Bronchial epithelial cell (primary cell): ENCODE measurements around the gene EMP3. TPM values are rescaled to one million over a fixed set of nuclear protein-coding genes. Genes with fewer than 3 reads are reported as not detected.

Experiments used
- DNase-seq: peaks from one replicate; pipeline ENCODE4 v3.0.0-alpha.2; 2010; ENCODE audit warnings: low read depth
- FAIRE-seq: peaks from 2 replicates; lab custom pipeline; 2011; peaks lifted over from hg19 to GRCh38; lab: Jason Lieb, UNC
- H3K27me3 ChIP-seq: 2 replicates; pipeline ENCODE4 v1.5.1; 2011; ENCODE audit warnings: low read length; ENCODE audit not compliant: control insufficient read depth, insufficient read depth
- H3K36me3 ChIP-seq: 2 replicates; pipeline ENCODE4 v1.5.1; 2011; ENCODE audit warnings: low read length; ENCODE audit not compliant: control insufficient read depth, insufficient read depth
- H3K4me3 ChIP-seq: 2 replicates; pipeline ENCODE4 v1.5.1; 2011; ENCODE audit warnings: mild to moderate bottlenecking, low read depth, low read length, control low read depth
- total RNA-seq: library from RNA; depleted of rRNA; stranded (reverse); fragments of >200 nt; gene quantifications from 2 replicates; pipeline ENCODE4 v1.2.1, GENCODE V29; 2014
- TF ChIP-seq, protein P1 (sequence below): IDR thresholded peaks from 2 replicates; pipeline ENCODE4 v1.5.1; 2011; ENCODE audit warnings: mild to moderate bottlenecking, moderate library complexity, low read length, control low read depth, inconsistent platforms; ENCODE audit not compliant: insufficient read depth, severe bottlenecking

Gene EMP3
- total RNA-seq = 2.8 and 9.0 TPM in 2 replicates

GRCh38 chr19:48325265-48325910 lies at the start of gene EMP3:
EMP3 (plus strand) TSS chr19:48325552; CDS start chr19:48326845, 1,293 bp downstream.
- DNase-seq = peak; percentile 62
- H3K4me3 ChIP-seq = peak within 1 kb of the TSS; percentile 25
- no peaks in the 10 kb centered on the region for H3K36me3 ChIP-seq
- no peaks in the 10 kb centered on the region for H3K27me3 ChIP-seq
- no peak for FAIRE-seq
- TF ChIP-seq, protein P1, sequence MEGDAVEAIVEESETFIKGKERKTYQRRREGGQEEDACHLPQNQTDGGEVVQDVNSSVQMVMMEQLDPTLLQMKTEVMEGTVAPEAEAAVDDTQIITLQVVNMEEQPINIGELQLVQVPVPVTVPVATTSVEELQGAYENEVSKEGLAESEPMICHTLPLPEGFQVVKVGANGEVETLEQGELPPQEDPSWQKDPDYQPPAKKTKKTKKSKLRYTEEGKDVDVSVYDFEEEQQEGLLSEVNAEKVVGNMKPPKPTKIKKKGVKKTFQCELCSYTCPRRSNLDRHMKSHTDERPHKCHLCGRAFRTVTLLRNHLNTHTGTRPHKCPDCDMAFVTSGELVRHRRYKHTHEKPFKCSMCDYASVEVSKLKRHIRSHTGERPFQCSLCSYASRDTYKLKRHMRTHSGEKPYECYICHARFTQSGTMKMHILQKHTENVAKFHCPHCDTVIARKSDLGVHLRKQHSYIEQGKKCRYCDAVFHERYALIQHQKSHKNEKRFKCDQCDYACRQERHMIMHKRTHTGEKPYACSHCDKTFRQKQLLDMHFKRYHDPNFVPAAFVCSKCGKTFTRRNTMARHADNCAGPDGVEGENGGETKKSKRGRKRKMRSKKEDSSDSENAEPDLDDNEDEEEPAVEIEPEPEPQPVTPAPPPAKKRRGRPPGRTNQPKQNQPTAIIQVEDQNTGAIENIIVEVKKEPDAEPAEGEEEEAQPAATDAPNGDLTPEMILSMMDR = no peak

DNA sequence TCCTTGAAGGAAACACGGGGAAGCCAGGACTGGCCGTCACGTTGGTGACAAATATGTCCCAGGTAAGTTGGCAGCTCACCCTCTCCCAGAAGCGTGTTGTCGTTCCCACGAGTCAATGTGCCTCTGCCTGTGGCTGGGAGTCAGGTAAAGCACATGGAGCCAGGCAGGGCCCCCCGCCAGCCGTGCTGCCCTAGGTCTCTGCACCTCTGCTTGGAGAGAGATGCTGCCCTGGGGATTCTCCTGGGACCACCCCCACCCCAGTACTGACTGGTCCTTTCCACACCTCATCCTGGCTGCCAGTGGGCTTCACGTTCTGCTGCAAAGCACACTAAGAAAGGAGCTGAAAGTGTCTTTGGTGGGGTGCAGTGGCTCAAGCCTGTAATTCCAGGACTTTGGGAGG lies 45.6 kb upstream of the EMP3 start:
- TF ChIP-seq, protein P1 = no peak

GRCh38 chr19:48283908-48284307 lies 41.4 kb upstream of the EMP3 start:
- Histone ChIP-seq H3K36me3 (no peaks in the 10 kb centered on the region), H3K4me3 (no peak overlapping the region), H3K27me3 (no peaks in the 10 kb centered on the region)
- FAIRE-seq = no peak
- DNase-seq = no peak
- TF ChIP-seq, protein P1 = no peak

More for the DNA sequence above, 45.6 kb upstream of the EMP3 start:
- no peak for DNase-seq
- no peak for FAIRE-seq
- Histone ChIP-seq H3K36me3 (no peaks in the 10 kb centered on the region), H3K27me3 (no peaks in the 10 kb centered on the region), H3K4me3 (no peak overlapping the region)

- Histone ChIP-seq H3K27me3 (no peaks in the 10 kb centered on the region), H3K36me3 (no peaks in the 10 kb centered on the region), H3K4me3 (no peak overlapping the region)
- TF ChIP-seq, protein P1 = no peak
- FAIRE-seq = no peak
- DNase-seq = no peak
These were observed 40.5 kb upstream of the EMP3 start for GRCh38 chr19:48284896-48285295.

GRCh38 chr19:48287748-48288147 lies 37.6 kb upstream of the EMP3 start:
- Histone ChIP-seq H3K27me3 (peaks cover 1% of the 10 kb centered on the region), H3K4me3 (no peak overlapping the region), H3K36me3 (no peaks in the 10 kb centered on the region)
- DNase-seq (no peak), FAIRE-seq (no peak)
- TF ChIP-seq, protein P1 = no peak

DNA sequence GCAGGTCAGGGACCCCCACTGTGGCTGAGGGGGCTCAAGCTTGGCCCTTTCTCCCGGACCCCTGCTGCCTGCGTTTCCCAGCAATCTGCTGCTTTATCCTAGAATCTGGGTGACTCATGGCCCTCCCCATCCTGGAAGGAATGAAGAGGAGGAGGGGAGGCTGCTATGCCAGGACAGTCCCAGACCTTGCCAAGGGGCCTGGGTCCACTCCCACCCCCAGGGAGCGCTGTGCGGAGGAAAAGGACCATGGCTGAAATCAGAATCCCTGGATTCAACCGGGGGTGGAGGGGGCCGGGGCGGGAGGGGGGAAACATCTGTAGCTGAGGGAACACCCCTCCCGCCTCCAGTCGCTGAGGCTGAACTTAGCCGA lies 35.0 kb upstream of the EMP3 start:
- Histone ChIP-seq H3K36me3 (no peaks in the 10 kb centered on the region), H3K4me3 (no peak overlapping the region), H3K27me3 (peaks cover 1% of the 10 kb centered on the region)
- TF ChIP-seq, protein P1 = no peak
- DNase-seq = peak; percentile 30
- no peak for FAIRE-seq
